Progenitor cell of endocrine pancreas (in vitro differentiated cells): ENCODE data around the gene XPO1. TPM values are rescaled to one million over a fixed set of nuclear protein-coding genes. Genes with fewer than 3 reads are reported as not detected.

Experiments
- DNase-seq: peaks from one replicate; pipeline ENCODE4 v3.0.0; 2021; ENCODE audit warnings: low spot score; ENCODE audit not compliant: unreplicated experiment
- H3K27ac Mint-ChIP-seq: 2 replicates; pipeline ENCODE4 v1.8.0; 2021; ENCODE audit warnings: mild to moderate bottlenecking, moderate library complexity, mixed read lengths
- H3K27me3 Mint-ChIP-seq: 2 replicates; pipeline ENCODE4 v1.8.0; 2021; ENCODE audit warnings: mixed read lengths
- H3K36me3 Mint-ChIP-seq: 2 replicates; pipeline ENCODE4 v1.8.0; 2022; ENCODE audit warnings: mixed read lengths; ENCODE audit not compliant: insufficient read depth
- H3K4me1 Mint-ChIP-seq: 2 replicates; pipeline ENCODE4 v1.8.0; 2021; ENCODE audit warnings: low read depth, mixed read lengths
- H3K4me3 Mint-ChIP-seq: 2 replicates; pipeline ENCODE4 v1.8.0; 2021; ENCODE audit warnings: low read depth, mild to moderate bottlenecking, moderate library complexity, mixed read lengths
- H3K9me3 Mint-ChIP-seq: 2 replicates; pipeline ENCODE4 v1.8.0; 2021; ENCODE audit warnings: low read depth, mixed read lengths
- CTCF ChIP-seq: fragments of 200-600 bp; sonication (generic); IDR thresholded peaks from one replicate; pipeline ENCODE4 v1.5.0; 2021; ENCODE audit warnings: antibody characterized with exemption, mild to moderate bottlenecking; ENCODE audit not compliant: unreplicated experiment
- total RNA-seq: library from RNA; stranded (reverse); gene quantifications from 2 replicates; pipeline ENCODE4 v1.2.1, GENCODE V29; 2021

Gene XPO1
- total RNA-seq, 1 donor from 2014 or later = 236 TPM

DNA sequence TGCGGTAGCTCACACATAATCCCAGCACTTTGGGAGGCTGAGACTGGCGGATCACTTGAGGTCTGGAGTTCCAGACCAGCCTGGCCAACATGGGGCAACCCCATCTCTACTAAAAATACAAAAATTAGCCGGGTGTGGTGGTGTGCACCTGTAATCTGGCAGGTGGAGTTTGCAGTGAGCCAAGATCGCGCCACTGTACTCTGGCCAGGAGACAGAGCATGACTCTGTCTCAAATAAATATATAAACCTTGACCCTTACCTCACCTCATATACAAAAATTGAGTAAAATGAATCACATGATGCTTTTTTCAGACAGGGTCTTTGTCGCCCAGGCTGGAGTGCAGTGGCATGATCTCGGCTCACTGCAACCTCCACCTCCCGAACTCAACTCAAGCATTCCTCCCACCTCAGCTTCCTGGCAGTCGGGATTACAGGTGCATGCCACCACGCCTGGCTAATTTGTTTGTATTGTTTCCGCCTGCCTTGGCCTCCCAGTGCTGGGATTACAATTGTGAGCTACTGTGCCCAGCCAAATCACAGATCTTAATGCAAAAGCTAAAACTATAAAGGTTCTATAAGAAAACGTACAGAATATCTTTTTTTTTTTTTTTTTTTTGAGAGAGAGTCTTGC is 25.3 kb downstream of the XPO1 start:
- Mint-ChIP-seq H3K27me3 (no peaks in the 10 kb centered on the region), H3K4me1 (peaks cover 3% of the 10 kb centered on the region), H3K4me3 (no peak overlapping the region), H3K27ac (no peak overlapping the region), H3K36me3 (peaks cover 23% of the 10 kb centered on the region), H3K9me3 (no peaks in the 10 kb centered on the region)
- no peak for DNase-seq
- TF ChIP-seq CTCF = no peak

DNA sequence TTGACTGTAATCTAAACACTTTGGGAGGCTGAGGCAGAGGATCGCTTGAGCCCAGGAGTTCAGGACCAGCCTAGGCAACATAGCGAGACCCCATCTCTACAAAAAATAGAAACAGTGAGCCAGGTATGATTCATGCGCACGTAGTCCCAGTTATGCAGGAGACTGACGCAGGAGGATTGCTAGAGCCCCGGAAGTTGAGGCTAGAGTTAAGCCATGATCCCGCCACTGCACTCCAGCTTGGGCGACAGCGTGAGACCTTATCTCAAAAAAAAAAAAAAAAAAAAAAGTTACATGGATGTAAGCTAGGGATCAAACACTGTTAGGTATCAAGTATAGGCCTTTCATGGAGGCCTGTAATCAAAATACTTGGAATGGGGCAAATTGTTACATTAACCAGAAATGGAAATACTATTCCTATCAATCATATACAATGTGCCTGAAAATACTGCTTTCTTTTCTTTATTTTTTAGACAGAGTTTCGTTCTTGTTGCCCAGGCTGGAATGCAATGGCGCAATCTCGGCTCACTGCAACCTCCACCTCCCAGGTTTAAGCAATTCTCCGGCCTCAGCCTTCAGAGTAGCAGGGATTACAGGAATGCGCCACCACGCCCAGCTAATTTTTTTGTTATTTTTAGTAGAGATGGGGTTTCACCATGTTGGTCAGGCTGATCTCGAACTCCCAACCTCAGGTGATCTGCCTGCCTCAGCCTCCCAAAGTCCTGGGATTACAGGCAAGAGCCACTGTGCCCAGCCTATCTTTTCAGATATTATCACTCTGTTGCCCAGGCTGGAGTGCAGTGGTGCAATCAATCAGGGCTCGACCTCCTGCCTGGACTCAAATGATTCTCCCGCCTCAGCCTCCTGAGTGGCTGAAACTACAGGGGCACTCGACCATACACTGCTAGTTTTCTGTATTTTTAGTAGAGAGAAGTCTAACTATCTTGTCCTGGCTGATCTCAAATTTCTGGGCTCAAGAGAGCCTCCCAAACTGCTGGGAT is 27.2 kb downstream of the XPO1 start:
- H3K9me3 Mint-ChIP-seq = no peaks in the 10 kb centered on the region
- no peak for DNase-seq
- H3K4me1 Mint-ChIP-seq = peaks cover 3% of the 10 kb centered on the region
- peak overlapping the region; percentile 56 for H3K27ac Mint-ChIP-seq
- no peak for TF ChIP-seq CTCF
- H3K27me3 Mint-ChIP-seq = no peaks in the 10 kb centered on the region
- H3K36me3 Mint-ChIP-seq = peaks cover 22% of the 10 kb centered on the region
- no peak overlapping the region for H3K4me3 Mint-ChIP-seq

GRCh38 chr2:61504949-61505348 is 33.2 kb downstream of the XPO1 start:
- no peak for DNase-seq
- H3K4me1 Mint-ChIP-seq = no peaks in the 10 kb centered on the region
- no peak overlapping the region for H3K4me3 Mint-ChIP-seq
- no peaks in the 10 kb centered on the region for H3K27me3 Mint-ChIP-seq
- H3K27ac Mint-ChIP-seq = no peak overlapping the region
- no peaks in the 10 kb centered on the region for H3K9me3 Mint-ChIP-seq
- no peak for TF ChIP-seq CTCF
- H3K36me3 Mint-ChIP-seq = peaks cover 16% of the 10 kb centered on the region

DNA sequence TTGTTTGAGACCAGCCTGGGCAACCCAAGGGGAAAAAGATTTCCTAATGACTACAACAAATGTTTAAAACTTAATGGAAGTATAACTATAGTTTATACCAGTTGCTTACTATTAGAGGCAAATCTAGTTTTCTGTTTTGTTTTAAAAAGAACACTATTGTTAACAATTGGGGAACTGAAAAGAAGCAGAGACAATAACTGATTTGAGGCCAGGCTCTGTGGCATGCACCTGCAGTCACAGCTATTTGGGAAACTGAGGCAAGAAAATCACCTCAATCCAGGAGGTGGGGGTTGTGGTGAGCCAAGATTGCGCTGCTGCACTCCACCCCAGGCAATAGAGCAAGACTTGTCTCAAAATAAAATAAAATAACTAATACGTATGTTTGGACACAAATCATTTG is 39.1 kb downstream of the XPO1 start:
- H3K27me3 Mint-ChIP-seq = no peaks in the 10 kb centered on the region
- no peaks in the 10 kb centered on the region for H3K9me3 Mint-ChIP-seq
- H3K27ac Mint-ChIP-seq = no peak overlapping the region
- DNase-seq = no peak
- H3K4me1 Mint-ChIP-seq = no peaks in the 10 kb centered on the region
- no peak for TF ChIP-seq CTCF
- peaks cover 22% of the 10 kb centered on the region for H3K36me3 Mint-ChIP-seq
- H3K4me3 Mint-ChIP-seq = no peak overlapping the region

DNA sequence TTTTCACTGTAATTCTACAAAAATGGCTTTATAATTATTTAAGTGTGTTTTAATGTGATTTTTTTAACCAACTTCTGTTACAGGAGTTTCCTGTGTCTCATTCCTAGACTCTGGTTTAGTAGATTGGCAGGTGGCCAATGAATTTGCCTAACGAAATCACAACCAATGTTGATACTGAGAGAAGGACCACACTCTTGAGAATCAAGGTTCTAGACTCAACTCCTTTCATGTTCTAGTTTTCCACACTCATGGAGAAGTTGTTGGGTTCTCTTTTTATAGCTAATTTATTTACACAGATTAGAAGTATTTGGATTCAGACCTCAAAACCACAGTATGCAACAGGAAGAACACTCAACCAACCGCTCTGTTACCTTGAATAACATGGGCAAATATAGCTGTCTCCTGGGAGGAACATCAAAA is 44.6 kb downstream of the XPO1 start:
- no peak for TF ChIP-seq CTCF
- no peaks in the 10 kb centered on the region for H3K27me3 Mint-ChIP-seq
- H3K4me3 Mint-ChIP-seq = no peak overlapping the region
- H3K4me1 Mint-ChIP-seq = no peaks in the 10 kb centered on the region
- no peak for DNase-seq
- no peaks in the 10 kb centered on the region for H3K9me3 Mint-ChIP-seq
- peaks cover 29% of the 10 kb centered on the region for H3K36me3 Mint-ChIP-seq
- no peak overlapping the region for H3K27ac Mint-ChIP-seq
